ENCODE measurements around the gene FKBP2. TPM values are rescaled to one million over a fixed set of nuclear protein-coding genes. Genes with fewer than 3 reads are reported as not detected.

Gene FKBP2
- total RNA-seq, 8 experiments from 2014 or later, result 61.8 to 156 (median 85.0) TPM

GRCh38 chr11:64223001-64223651 lies 17.8 kb upstream of the FKBP2 start:
- 37 to 100% (median 92%) methylated on average over 1 to 9 of the region's 24 CpGs; no CpG with 5 or more reads in 5 of the 10 experiments for whole genome bisulfite sequencing, 10 experiments
- H3K27ac ChIP-seq, result no peak overlapping the region
- peaks cover 14 to 19% of the 10 kb centered on the region in 2 donors for H3K4me1 ChIP-seq (replicated peaks in 1 of 2)
- no peak for ATAC-seq (replicated peaks in 6 of 8)
- in situ Hi-C loops (cut with MboI; ENCODE audit: low pct_unique_long_range_greater_than_20kb in 2 of 9, low sequenced_read_pairs in 9 of 9, unreplicated experiment in 9 of 9), result no loop called here
- H3K4me3 ChIP-seq, result no peak overlapping the region

- H3K27ac ChIP-seq, result no peak overlapping the region
- in situ Hi-C loops (cut with MboI; ENCODE audit: low pct_unique_long_range_greater_than_20kb in 2 of 9, low sequenced_read_pairs in 9 of 9, unreplicated experiment in 9 of 9), result no loop called here
- H3K4me1 ChIP-seq (replicated peaks in 1 of 2), result peaks cover 16 to 23% of the 10 kb centered on the region in 2 donors
- H3K4me3 ChIP-seq, result no peak overlapping the region
- 90 to 100% (median 95%) methylated on average over 2 to 7 of the region's 17 CpGs; no CpG with 5 or more reads in 6 of the 10 experiments for WGBS, 10 experiments
- no peak for ATAC-seq (replicated peaks in 6 of 8)
Observed at GRCh38 chr11:64224151-64224890, 16.6 kb upstream of the FKBP2 start.

GRCh38 chr11:64224891-64225607 lies 15.8 kb upstream of the FKBP2 start:
- H3K4me1 ChIP-seq (replicated peaks in 1 of 2), result peaks cover 21 to 29% of the 10 kb centered on the region in 2 donors
- peak overlapping the region; percentile 61 to 83 (median 73) for H3K4me3 ChIP-seq
- peak overlapping the region; percentile 77 to 85 for H3K27ac ChIP-seq
- ATAC-seq (replicated peaks in 6 of 8), result peak in 4 of 8 experiments; percentile 1 to 8 (median 3)
- WGBS, 10 experiments, result 47 to 77% (median 67%) methylated on average over 3 to 12 of the region's 22 CpGs; no CpG with 5 or more reads in 4 of the 10 experiments
- in situ Hi-C loops (cut with MboI; ENCODE audit: low pct_unique_long_range_greater_than_20kb in 2 of 9, low sequenced_read_pairs in 9 of 9, unreplicated experiment in 9 of 9), result no loop called here

GRCh38 chr11:64225608-64226506 lies 15.0 kb upstream of the FKBP2 start, which contains the start of the genes NUDT22 and TRPT1:
NUDT22 (plus strand) TSS chr11:64226274; CDS start chr11:64226653, 379 bp downstream.
TRPT1 (minus strand) TSS chr11:64226186; CDS start chr11:64225860, 326 bp downstream.
- 0 to 2% (median 0%) methylated on average over 1 to 11 of the region's 54 CpGs; no CpG with 5 or more reads in 5 of the 10 experiments for WGBS, 10 experiments
- in situ Hi-C loops (cut with MboI; ENCODE audit: low pct_unique_long_range_greater_than_20kb in 2 of 9, low sequenced_read_pairs in 9 of 9, unreplicated experiment in 9 of 9), result no loop called here

GRCh38 chr11:64226507-64227051 lies 14.3 kb upstream of the FKBP2 start:
- peaks cover 24 to 33% of the 10 kb centered on the region in 2 donors for H3K4me1 ChIP-seq (replicated peaks in 1 of 2)
- peak; percentile 6 to 24 (median 10) for ATAC-seq (replicated peaks in 6 of 8)
- WGBS, 10 experiments, result 0 to 68% (median 56%) methylated on average over 1 to 8 of the region's 26 CpGs; no CpG with 5 or more reads in 5 of the 10 experiments
- peak overlapping the region; percentile 61 to 83 (median 73) for H3K4me3 ChIP-seq
- peak overlapping the region; percentile 77 to 85 for H3K27ac ChIP-seq
- in situ Hi-C loops (cut with MboI; ENCODE audit: low pct_unique_long_range_greater_than_20kb in 2 of 9, low sequenced_read_pairs in 9 of 9, unreplicated experiment in 9 of 9), result no loop called here

More at GRCh38 chr11:64225608-64226506, 15.0 kb upstream of the FKBP2 start, which contains the start of the genes NUDT22 and TRPT1:
- peaks cover 21 to 29% of the 10 kb centered on the region in 2 donors for H3K4me1 ChIP-seq (replicated peaks in 1 of 2)
- peak within 1 kb of the TSS; percentile 61 to 83 (median 73) for H3K4me3 ChIP-seq
- peak; percentile 51 to 77 (median 62) for ATAC-seq (replicated peaks in 6 of 8)
- peak within 1 kb of the TSS; percentile 77 to 85 for H3K27ac ChIP-seq

- no peak for ATAC-seq (replicated peaks in 6 of 8)
- WGBS, 10 experiments, result 20 to 100% (median 80%) methylated on average over 1 to 2 of the region's 3 CpGs; no CpG with 5 or more reads in 5 of the 10 experiments
- in situ Hi-C loops (cut with MboI; ENCODE audit: low pct_unique_long_range_greater_than_20kb in 2 of 9, low sequenced_read_pairs in 9 of 9, unreplicated experiment in 9 of 9), result no loop called here
- H3K4me3 ChIP-seq, result peak overlapping the region in 1 of 5 donors; percentile 78
- peaks cover 27 to 34% of the 10 kb centered on the region in 2 donors for H3K4me1 ChIP-seq (replicated peaks in 1 of 2)
- no peak overlapping the region for H3K27ac ChIP-seq
Observed at GRCh38 chr11:64227405-64227956, 13.4 kb upstream of the FKBP2 start.

- Histone ChIP-seq H3K4me1 (replicated peaks in 1 of 2) (peaks cover 34 to 35% of the 10 kb centered on the region in 2 donors), H3K4me3 (peak overlapping the region in 2 of 5 donors; percentile 65 to 68), H3K27ac (peak overlapping the region; percentile 88 to 92)
- in situ Hi-C loops (cut with MboI; ENCODE audit: low pct_unique_long_range_greater_than_20kb in 2 of 9, low sequenced_read_pairs in 9 of 9, unreplicated experiment in 9 of 9), result no loop called here
- no peak for ATAC-seq (replicated peaks in 6 of 8)
- WGBS, 10 experiments, result 67 to 100% (median 91%) methylated on average over 1 to 6 of the region's 12 CpGs; no CpG with 5 or more reads in 6 of the 10 experiments
Observed at GRCh38 chr11:64229090-64229743, 11.7 kb upstream of the FKBP2 start.

GRCh38 chr11:64229744-64230170 lies 11.1 kb upstream of the FKBP2 start:
- no peak for ATAC-seq (replicated peaks in 6 of 8)
- H3K4me1 ChIP-seq (replicated peaks in 1 of 2), result peaks cover 34 to 35% of the 10 kb centered on the region in 2 donors
- WGBS, 10 experiments, result 0 to 60% (median 49%) methylated on average over 1 to 8 of the region's 13 CpGs; no CpG with 5 or more reads in 1 of the 10 experiments
- in situ Hi-C loops (cut with MboI; ENCODE audit: low pct_unique_long_range_greater_than_20kb in 2 of 9, low sequenced_read_pairs in 9 of 9, unreplicated experiment in 9 of 9), result no loop called here
- H3K4me3 ChIP-seq, result peak overlapping the region; percentile 53 to 68 (median 64)
- peak overlapping the region; percentile 88 to 92 for H3K27ac ChIP-seq

- Histone ChIP-seq H3K4me1 (replicated peaks in 1 of 2) (peaks cover 28 to 35% of the 10 kb centered on the region in 2 donors), H3K4me3 (peak within 1 kb of the TSS; percentile 53 to 68 (median 64)), H3K27ac (peak within 1 kb of the TSS; percentile 88 to 92)
- in situ Hi-C loops (cut with MboI; ENCODE audit: low pct_unique_long_range_greater_than_20kb in 2 of 9, low sequenced_read_pairs in 9 of 9, unreplicated experiment in 9 of 9), result no loop called here
- ATAC-seq (replicated peaks in 6 of 8), result peak; percentile 42 to 76 (median 68)
- 0 to 5% (median 2%) methylated on average over 3 to 14 of the region's 62 CpGs; no CpG with 5 or more reads in 4 of the 10 experiments for WGBS, 10 experiments
Observed at GRCh38 chr11:64230171-64230984, 10.5 kb upstream of the FKBP2 start, which contains the start of gene DNAJC4. DNAJC4 (plus strand) TSS chr11:64230548; CDS start chr11:64230855, 307 bp downstream.

- peaks cover 27 to 38% of the 10 kb centered on the region in 2 donors for H3K4me1 ChIP-seq (replicated peaks in 1 of 2)
- 0 to 20% (median 5%) methylated on average over 1 to 4 of the region's 8 CpGs; no CpG with 5 or more reads in 5 of the 10 experiments for WGBS, 10 experiments
- no peak for ATAC-seq (replicated peaks in 6 of 8)
- peak overlapping the region; percentile 88 to 92 for H3K27ac ChIP-seq
- in situ Hi-C loops (cut with MboI; ENCODE audit: low pct_unique_long_range_greater_than_20kb in 2 of 9, low sequenced_read_pairs in 9 of 9, unreplicated experiment in 9 of 9), result no loop called here
- H3K4me3 ChIP-seq, result peak overlapping the region; percentile 53 to 68 (median 64)
Observed at GRCh38 chr11:64230985-64231365, 9.9 kb upstream of the FKBP2 start.
